ENCODE results near the gene ALPL. TPM values are rescaled to one million over a fixed set of nuclear protein-coding genes. Genes with fewer than 3 reads are reported as not detected.

Gene ALPL
- total and polyA plus RNA-seq, 4 donors, result 3.3 to 93.1 (median 40.7) TPM

- H3K4me1 ChIP-seq (ENCODE audit: control insufficient read depth in 4 of 4, insufficient read depth in 4 of 4, low read length in 3 of 4), result peaks cover 0 to 2% (median 0%) of the 10 kb centered on the region in 4 donors
- no peaks in the 10 kb centered on the region for H3K36me3 ChIP-seq (ENCODE audit: control insufficient read depth in 4 of 4, insufficient read depth in 3 of 4, low read depth in 1 of 4, low read length in 3 of 4)
- WGBS, result 95% methylated on average over 5 of the region's 5 CpGs
- no peak overlapping the region for H3K27ac ChIP-seq (ENCODE audit: low read depth in 1 of 2, low read length in 2 of 2)
- H3K27me3 ChIP-seq (ENCODE audit: control insufficient read depth in 4 of 4, insufficient read depth in 4 of 4, low read length in 3 of 4), result no peaks in the 10 kb centered on the region
- no peak overlapping the region for H3K4me3 ChIP-seq (ENCODE audit: low read depth in 1 of 3, low read length in 3 of 3)
- DNase-seq (ENCODE audit: low spot score), result no peak
- no peaks in the 10 kb centered on the region for H3K9me3 ChIP-seq (ENCODE audit: control insufficient read depth in 4 of 4, low read length in 3 of 4)
- H3K9ac ChIP-seq (ENCODE audit: low read depth in 1 of 2, low read length in 2 of 2), result no peak overlapping the region
- TF ChIP-seq HNF4A (conservative IDR thresholded peaks at IDR 0.05), result no peak
- no peak for TF ChIP-seq ATF3 (IDR thresholded peaks at IDR 0.05)
- TF ChIP-seq RAD21 (IDR thresholded peaks at IDR 0.05), result no peak
- TF ChIP-seq RXRA (IDR thresholded peaks at IDR 0.05), result no peak
- no peak for TF ChIP-seq HNF4G (IDR thresholded peaks at IDR 0.05)
- TF ChIP-seq TAF1 (conservative IDR thresholded peaks at IDR 0.05), result no peak
- TF ChIP-seq YY1 (IDR thresholded peaks at IDR 0.05), result no peak
- TF ChIP-seq JUND (IDR thresholded peaks at IDR 0.05), result no peak
- no peak for TF ChIP-seq SP1 (IDR thresholded peaks at IDR 0.05)
Observed at GRCh38 chr1:21531241-21531640, 22.0 kb downstream of the ALPL start.

- Histone ChIP-seq H3K36me3 (ENCODE audit: control insufficient read depth in 4 of 4, insufficient read depth in 3 of 4, low read depth in 1 of 4, low read length in 3 of 4) (no peaks in the 10 kb centered on the region), H3K4me1 (ENCODE audit: control insufficient read depth in 4 of 4, insufficient read depth in 4 of 4, low read length in 3 of 4) (peaks cover 0 to 9% (median 5%) of the 10 kb centered on the region in 4 donors), H3K27ac (ENCODE audit: low read depth in 1 of 2, low read length in 2 of 2) (no peak overlapping the region), H3K9me3 (ENCODE audit: control insufficient read depth in 4 of 4, low read length in 3 of 4) (no peaks in the 10 kb centered on the region), H3K27me3 (ENCODE audit: control insufficient read depth in 4 of 4, insufficient read depth in 4 of 4, low read length in 3 of 4) (no peaks in the 10 kb centered on the region), H3K4me3 (ENCODE audit: low read depth in 1 of 3, low read length in 3 of 3) (no peak overlapping the region), H3K9ac (ENCODE audit: low read depth in 1 of 2, low read length in 2 of 2) (no peak overlapping the region)
- no peak for TF ChIP-seq FOXA2 (IDR thresholded peaks at IDR 0.05)
- TF ChIP-seq JUND (IDR thresholded peaks at IDR 0.05), result no peak
- no peak for TF ChIP-seq TAF1 (conservative IDR thresholded peaks at IDR 0.05)
- no peak for TF ChIP-seq RXRA (IDR thresholded peaks at IDR 0.05)
- no peak for TF ChIP-seq NR2F2 (IDR thresholded peaks at IDR 0.05)
- TF ChIP-seq REST (IDR thresholded peaks at IDR 0.05), result no peak
- TF ChIP-seq CTCF (IDR thresholded peaks at IDR 0.05; ENCODE audit: low read depth, low read length, missing input control), result no peak
- TF ChIP-seq ZBTB33 (IDR thresholded peaks at IDR 0.05), result no peak
- no peak for TF ChIP-seq YY1 (IDR thresholded peaks at IDR 0.05)
- TF ChIP-seq HNF4A (conservative IDR thresholded peaks at IDR 0.05), result no peak
- TF ChIP-seq HNF4G (IDR thresholded peaks at IDR 0.05), result no peak
- TF ChIP-seq SP1 (IDR thresholded peaks at IDR 0.05), result no peak
- no peak for TF ChIP-seq EGR1 (IDR thresholded peaks at IDR 0.05; ENCODE audit: low read depth in 2 of 2)
- no peak for TF ChIP-seq GABPA (IDR thresholded peaks at IDR 0.05 in 1 of 2, conservative IDR thresholded peaks at IDR 0.05 in 1 of 2)
- no peak for TF ChIP-seq FOXA1 (IDR thresholded peaks at IDR 0.05)
- DNase-seq (ENCODE audit: low spot score), result no peak
- WGBS, result 77% methylated on average over 3 of the region's 3 CpGs
Observed at GRCh38 chr1:21532496-21532895, 23.3 kb downstream of the ALPL start.

Measured in liver (tissue), 9 donors.